22Rv1 (cell line): Measurements from ENCODE around the gene TMC1.

ENCODE experiments used
- CTCF ChIP-seq: fragments of 450-650 bp; IDR thresholded peaks from 2 replicates; pipeline ENCODE4 v1.5.1; 2017; ENCODE audit warnings: mild to moderate bottlenecking
- ZFX ChIP-seq: fragments of 450-650 bp; IDR thresholded peaks from 2 replicates; pipeline ENCODE4 v1.6.1; 2017; ENCODE audit warnings: antibody characterized with exemption, borderline replicate concordance

- TF ChIP-seq CTCF (no peak), ZFX (no peak)
Observed at GRCh38 chr9:72675586-72675985, 154.2 kb downstream of the TMC1 start.
